OCI-LY7 (cell line): ENCODE results near the gene BSCL2. TPM values are rescaled to one million over a fixed set of nuclear protein-coding genes. Genes with fewer than 3 reads are reported as not detected.

Experiments used
- BruUV-seq: library from RNA; stranded (reverse); fragments of 400-500 nt; replicated peaks from 2 replicates; lab custom pipeline; 2021; lab: Mats Ljungman, UMichigan
- CTCF ChIA-PET: fragments of 300-600 bp; sonication (Branson Sonifier 250); formaldehyde crosslinking; loops from one replicate; lab custom pipeline; 2022; ENCODE audit warnings: antibody characterized with exemption; ENCODE audit not compliant: unreplicated experiment; lab: Charles Lee
- POLR2A ChIA-PET: fragments of 300-600 bp; sonication (Branson Sonifier 250); formaldehyde crosslinking; loops from one replicate; lab custom pipeline; 2022; ENCODE audit warnings: antibody characterized with exemption; lab: Charles Lee
- DNase-seq: peaks from one replicate; pipeline ENCODE4 v3.0.0-alpha.2; 2015; ENCODE audit warnings: low spot score
- H2AFZ ChIP-seq: fragments of 200-600 bp; sonication (generic), shearing (Covaris generic); 2 replicates; pipeline ENCODE4 v1.6.1; 2014; ENCODE audit warnings: mild to moderate bottlenecking, antibody characterized with exemption, low read length, moderate library complexity
- H3K27ac ChIP-seq: fragments of 200-600 bp; sonication (generic); 2 replicates; pipeline ENCODE4 v1.5.1; 2014; ENCODE audit warnings: mixed run types, low read depth, mild to moderate bottlenecking, moderate library complexity, low read length, inconsistent platforms; ENCODE audit not compliant: poor library complexity, severe bottlenecking
- H3K36me3 ChIP-seq: fragments of 200-600 bp; sonication (generic); 2 replicates; pipeline ENCODE4 v1.6.1; 2014; ENCODE audit warnings: mild to moderate bottlenecking, antibody characterized with exemption, low read length, moderate library complexity, mixed read lengths; ENCODE audit not compliant: insufficient read depth
- H3K4me1 ChIP-seq: fragments of 200-600 bp; sonication (generic); 2 replicates; pipeline ENCODE4 v1.5.1; 2014; ENCODE audit warnings: mild to moderate bottlenecking, low read length; ENCODE audit not compliant: insufficient read depth, poor library complexity, severe bottlenecking
- H3K4me2 ChIP-seq: fragments of 200-600 bp; sonication (generic); 2 replicates; pipeline ENCODE4 v1.6.1; 2014; ENCODE audit warnings: mild to moderate bottlenecking, low read length
- H3K4me3 ChIP-seq: fragments of 200-600 bp; sonication (generic); 2 replicates; pipeline ENCODE4 v1.5.1; 2014; ENCODE audit warnings: mild to moderate bottlenecking, low read depth, low read length; ENCODE audit not compliant: poor library complexity, severe bottlenecking
- H3K79me2 ChIP-seq: fragments of 200-600 bp; sonication (generic); 2 replicates; pipeline ENCODE4 v1.6.1; 2016; ENCODE audit warnings: low read depth, mild to moderate bottlenecking, low read length, moderate library complexity, mixed read lengths; ENCODE audit not compliant: insufficient read depth
- H3K9me2 ChIP-seq: fragments of 200-600 bp; sonication (generic); 2 replicates; pipeline ENCODE4 v1.6.1; 2016; ENCODE audit warnings: mild to moderate bottlenecking, low read length, mixed read lengths; ENCODE audit not compliant: insufficient read depth
- H3K9me3 ChIP-seq: fragments of 200-600 bp; sonication (generic); 2 replicates; pipeline ENCODE4 v1.6.1; 2014; ENCODE audit warnings: mild to moderate bottlenecking, mixed run types, low read length, mixed read lengths
- H4K20me1 ChIP-seq: fragments of 200-600 bp; sonication (generic); 2 replicates; pipeline ENCODE4 v1.6.1; 2014; ENCODE audit warnings: mild to moderate bottlenecking, antibody characterized with exemption, low read length, moderate library complexity, mixed read lengths; ENCODE audit not compliant: insufficient read depth
- EZH2phosphoT487 ChIP-seq: fragments of 200-600 bp; sonication (generic); IDR thresholded peaks from 2 replicates; pipeline ENCODE4 v1.6.1; 2018; ENCODE audit warnings: low read depth, borderline replicate concordance, mild to moderate bottlenecking, mixed run types, antibody characterized with exemption, low read length, moderate library complexity, mixed read lengths
- intact Hi-C: fragments of 100-400 bp; cut with micrococcal nuclease; formaldehyde crosslinking; loops from one replicate; pipeline ENCODE4 v1.10.0; 2022; ENCODE audit not compliant: unreplicated experiment
- total RNA-seq, 2 experiments: library from RNA; depleted of rRNA in 1 of 2; stranded (reverse); fragments of >200 nt in 1 of 2; shearing (Covaris generic) in 1 of 2; gene quantifications; 2 replicates each; pipeline ENCODE4 v1.2.3, GENCODE V29; 2014 to 2022
- TF ChIP-seq, protein P1 (sequence below): fragments of 200-600 bp; sonication (generic); conservative IDR thresholded peaks from 2 replicates; pipeline ENCODE4 v1.5.1; 2014; ENCODE audit warnings: mild to moderate bottlenecking, antibody characterized with exemption, low read length, moderate library complexity, mixed read lengths

The BSCL2 gene
- total RNA-seq, 2 experiments from 2014 or later: 20.7 to 46.2 TPM

DNA sequence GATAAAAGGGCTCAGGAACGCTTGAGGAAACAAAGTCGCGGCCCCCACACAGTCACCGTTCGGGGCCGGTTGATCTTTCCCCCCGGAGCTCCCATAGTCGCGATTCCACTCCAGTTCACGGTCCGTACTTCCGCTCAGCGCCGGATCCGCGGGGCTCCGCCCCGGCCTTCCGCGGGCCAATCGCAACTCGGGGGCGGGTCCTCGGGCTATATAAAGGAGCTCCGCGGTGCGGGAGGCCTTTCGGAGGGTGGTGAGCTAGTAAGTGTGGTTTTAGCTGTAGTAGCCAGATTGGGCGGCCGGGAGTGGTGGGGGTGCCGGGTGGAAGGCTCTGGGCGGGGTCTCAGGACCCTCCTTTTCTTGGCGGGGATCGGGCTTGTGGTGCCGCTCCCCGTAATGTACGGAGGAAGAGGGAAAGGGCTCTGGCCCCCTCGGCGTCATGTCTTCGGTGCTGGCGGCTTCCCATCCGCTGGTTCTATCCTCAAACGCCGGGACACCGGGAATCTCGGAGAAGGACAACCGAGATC, 42.1 kb downstream of the BSCL2 start, which contains the start of the genes C11orf98 and CSKMT:
C11orf98 (minus strand) TSS at position 136 of the 524 bp plus-strand sequence; CDS start at position 95, 41 bp downstream.
CSKMT (plus strand) TSS at position 238 of the 524 bp plus-strand sequence. CDS start 568 bp downstream, outside the sequence.
- CTCF ChIA-PET: interaction anchor here (0.6 to 1.4 kb wide), 4 partner anchors 16 to 122 kb away, joined by 3 read pairs; no protein-coding TSS in a partner anchor
- Histone ChIP-seq H4K20me1 (peaks cover 6% of the 10 kb centered on the region; the same call in 1 of the 2 replicates), H2AFZ (peak within 1 kb of the TSS; percentile 19; the same call in 1 of the 2 replicates), H3K9me2 (no peaks in the 10 kb centered on the region), H3K4me2 (peak within 1 kb of the TSS; percentile 89), H3K4me3 (peak within 1 kb of the TSS; percentile 86), H3K4me1 (peaks cover 40% of the 10 kb centered on the region), H3K79me2 (peaks cover 60% of the 10 kb centered on the region), H3K27ac (peak within 1 kb of the TSS; percentile 94), H3K9me3 (no peaks in the 10 kb centered on the region), H3K36me3 (peaks cover 65% of the 10 kb centered on the region)
- POLR2A ChIA-PET: interaction anchor here (0.8 to 8.3 kb wide), 24 partner anchors 9 to 197 kb away, joined by 3 to 159 read pairs (median 6); partner anchors contain the start of genes B3GAT3, EEF1G, GANAB and HNRNPUL2
- intact Hi-C loops: loop anchor here (1.0 to 5.0 kb wide), 4 partner anchors 12 to 73 kb away; partner anchors contain the start of genes EML3, INTS5, MTA2 and ROM1
- TF ChIP-seq, protein P1, sequence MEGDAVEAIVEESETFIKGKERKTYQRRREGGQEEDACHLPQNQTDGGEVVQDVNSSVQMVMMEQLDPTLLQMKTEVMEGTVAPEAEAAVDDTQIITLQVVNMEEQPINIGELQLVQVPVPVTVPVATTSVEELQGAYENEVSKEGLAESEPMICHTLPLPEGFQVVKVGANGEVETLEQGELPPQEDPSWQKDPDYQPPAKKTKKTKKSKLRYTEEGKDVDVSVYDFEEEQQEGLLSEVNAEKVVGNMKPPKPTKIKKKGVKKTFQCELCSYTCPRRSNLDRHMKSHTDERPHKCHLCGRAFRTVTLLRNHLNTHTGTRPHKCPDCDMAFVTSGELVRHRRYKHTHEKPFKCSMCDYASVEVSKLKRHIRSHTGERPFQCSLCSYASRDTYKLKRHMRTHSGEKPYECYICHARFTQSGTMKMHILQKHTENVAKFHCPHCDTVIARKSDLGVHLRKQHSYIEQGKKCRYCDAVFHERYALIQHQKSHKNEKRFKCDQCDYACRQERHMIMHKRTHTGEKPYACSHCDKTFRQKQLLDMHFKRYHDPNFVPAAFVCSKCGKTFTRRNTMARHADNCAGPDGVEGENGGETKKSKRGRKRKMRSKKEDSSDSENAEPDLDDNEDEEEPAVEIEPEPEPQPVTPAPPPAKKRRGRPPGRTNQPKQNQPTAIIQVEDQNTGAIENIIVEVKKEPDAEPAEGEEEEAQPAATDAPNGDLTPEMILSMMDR: no peak
- TF ChIP-seq EZH2phosphoT487: no peak
- DNase-seq: peak; percentile 94
- BruUV-seq: TSS peak; percentile 95

DNA sequence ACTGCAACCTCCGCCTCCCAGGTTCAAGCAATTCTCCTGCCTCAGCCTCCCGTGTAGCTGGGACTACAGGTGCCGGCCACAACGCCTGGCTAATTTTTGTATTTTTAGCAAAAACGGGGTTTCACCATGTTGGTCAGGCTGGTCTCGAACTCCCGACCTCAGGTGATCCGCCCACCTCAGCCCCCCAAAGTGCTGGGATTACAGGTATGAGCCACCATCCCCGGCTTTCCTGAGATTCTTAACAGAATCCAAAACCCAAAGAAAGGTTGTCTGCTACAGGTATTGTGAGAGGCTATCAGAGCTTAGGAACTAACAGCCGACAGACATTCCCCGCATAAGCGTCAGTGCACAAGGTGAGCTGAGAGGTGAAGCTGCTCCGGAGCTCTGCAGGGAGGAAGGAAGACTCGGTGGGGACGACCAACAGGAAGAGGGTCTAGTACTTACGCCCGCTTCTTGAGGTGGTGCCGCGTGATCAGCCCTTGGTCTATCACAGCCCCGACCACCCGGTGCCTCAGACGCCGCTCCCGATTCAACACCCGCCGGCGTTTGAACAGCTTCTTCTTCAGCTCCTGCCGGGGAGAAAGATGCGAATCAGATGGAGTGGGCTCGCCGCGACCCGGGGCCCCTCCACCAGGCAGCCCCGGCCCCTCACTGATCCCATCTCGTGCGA, 42.7 kb downstream of the BSCL2 start:
- Histone ChIP-seq H3K27ac (peak overlapping the region; percentile 94), H4K20me1 (peaks cover 6% of the 10 kb centered on the region; the same call in 1 of the 2 replicates), H3K4me2 (peak overlapping the region; percentile 89), H3K9me3 (no peaks in the 10 kb centered on the region), H3K79me2 (peaks cover 58% of the 10 kb centered on the region), H3K4me1 (peaks cover 34% of the 10 kb centered on the region), H3K9me2 (no peaks in the 10 kb centered on the region), H3K36me3 (peaks cover 66% of the 10 kb centered on the region), H2AFZ (peak overlapping the region; percentile 19; the same call in 1 of the 2 replicates), H3K4me3 (peak overlapping the region; percentile 86)
- TSS peak; percentile 51 for BruUV-seq
- CTCF ChIA-PET: interaction anchor here (0.6 to 1.4 kb wide), 3 partner anchors 16 to 63 kb away, joined by 3 to 4 read pairs (median 3); partner anchors contain the start of gene HNRNPUL2
- POLR2A ChIA-PET: interaction anchor here (0.6 to 8.3 kb wide), 24 partner anchors 10 to 209 kb away, joined by 3 to 159 read pairs (median 6); partner anchors contain the start of genes B3GAT3, EEF1G, GANAB and HNRNPUL2
- TF ChIP-seq EZH2phosphoT487: no peak
- TF ChIP-seq, protein P1: no peak
- DNase-seq: peak; percentile 85
- intact Hi-C loops: loop anchor here (1.0 to 5.0 kb wide), 4 partner anchors 11 to 72 kb away; partner anchors contain the start of genes EML3, INTS5, MTA2 and ROM1
